GM23248 (cell line): ENCODE data around the gene LRRC7. TPM values are rescaled to one million over a fixed set of nuclear protein-coding genes. Genes with fewer than 3 reads are reported as not detected.
A peak's percentile ranks its signal among the peaks of the same experiment; 100 is the strongest.

ENCODE experiments used
- DNase-seq: peaks from one replicate; pipeline ENCODE4 v3.0.0-alpha.2; 2015
- H2AFZ ChIP-seq: fragments of 200-600 bp; sonication (generic); 2 replicates; pipeline ENCODE4 v1.6.1; 2016; ENCODE audit warnings: antibody characterized with exemption
- H3F3A ChIP-seq: fragments of 200-600 bp; sonication (generic); 2 replicates; pipeline ENCODE4 v1.6.1; 2016; ENCODE audit warnings: mild to moderate bottlenecking, antibody characterized with exemption, mixed run types; ENCODE audit not compliant: insufficient read depth
- H3K27ac ChIP-seq: fragments of 200-600 bp; sonication (generic); 2 replicates; pipeline ENCODE4 v1.5.1; 2016; ENCODE audit warnings: mild to moderate bottlenecking
- H3K27me3 ChIP-seq: fragments of 200-600 bp; sonication (generic); replicated peaks from 2 replicates; pipeline ENCODE4 v1.6.1; 2016; ENCODE audit warnings: mild to moderate bottlenecking; ENCODE audit not compliant: insufficient read depth
- H3K36me3 ChIP-seq: fragments of 200-600 bp; sonication (generic); 2 replicates; pipeline ENCODE4 v1.6.1; 2016; ENCODE audit warnings: low read depth, mild to moderate bottlenecking
- H3K4me1 ChIP-seq: fragments of 200-600 bp; sonication (generic); 2 replicates; pipeline ENCODE4 v1.6.1; 2016; ENCODE audit warnings: mild to moderate bottlenecking; ENCODE audit not compliant: insufficient read depth
- H3K4me2 ChIP-seq: fragments of 200-600 bp; sonication (generic); one replicate; pipeline ENCODE4 v1.6.1; 2016; ENCODE audit warnings: mild to moderate bottlenecking; ENCODE audit not compliant: unreplicated experiment
- H3K4me3 ChIP-seq: fragments of 200-600 bp; sonication (generic); 2 replicates; pipeline ENCODE4 v1.5.1; 2016; ENCODE audit warnings: mild to moderate bottlenecking
- H3K79me2 ChIP-seq: fragments of 200-600 bp; sonication (generic); 2 replicates; pipeline ENCODE4 v1.6.1; 2016; ENCODE audit warnings: mild to moderate bottlenecking; ENCODE audit not compliant: insufficient read depth
- H3K9ac ChIP-seq: fragments of 200-600 bp; sonication (generic); 2 replicates; pipeline ENCODE4 v1.6.1; 2016; ENCODE audit warnings: mild to moderate bottlenecking
- H3K9me2 ChIP-seq: fragments of 200-600 bp; sonication (generic); 2 replicates; pipeline ENCODE4 v1.6.1; 2016; ENCODE audit warnings: mixed run types, mild to moderate bottlenecking, moderate library complexity; ENCODE audit not compliant: insufficient read depth
- H3K9me3 ChIP-seq: fragments of 200-600 bp; sonication (generic); one replicate; pipeline ENCODE4 v1.6.1; 2017; ENCODE audit warnings: low read depth
- H4K20me1 ChIP-seq: fragments of 200-600 bp; sonication (generic); 2 replicates; pipeline ENCODE4 v1.6.0; 2016; ENCODE audit not compliant: insufficient read depth
- EZH2 ChIP-seq: fragments of 200-600 bp; sonication (generic); IDR thresholded peaks from 2 replicates; pipeline ENCODE4 v1.6.1; 2018; ENCODE audit warnings: antibody characterized with exemption, mild to moderate bottlenecking; ENCODE audit not compliant: insufficient read depth, poor library complexity, severe bottlenecking
- EZH2phosphoT487 ChIP-seq: fragments of 200-600 bp; sonication (generic); IDR thresholded peaks from 2 replicates; pipeline ENCODE4 v1.6.1; 2018; ENCODE audit warnings: antibody characterized with exemption, moderate library complexity, mild to moderate bottlenecking, low read depth; ENCODE audit not compliant: insufficient read depth
- WGBS, 2 experiments: methylation state at CpG; one replicate each; pipeline ENCODE4 v1.1.6; 2015 to 2017; ENCODE audit warnings: low lambda C conversion rate in 2 of 2, low coverage in 1 of 2; ENCODE audit errors: missing lambda C conversion rate in 2 of 2; 5-methylcytosine and 5-hydroxymethylcytosine counted together
- in situ Hi-C: fragments of 300-500 bp; cut with MboI; formaldehyde crosslinking; loops from 2 replicates; pipeline ENCODE4 v1.15.0; 2020
- polyA plus RNA-seq: library from polyadenylated mRNA; unstranded; fragments of >200 nt; fragmentation: Nextera tagmentation; extraction: Ambion mirVana; gene quantifications from 2 replicates; pipeline ENCODE4 v1.2.1, GENCODE V29; 2016
- total RNA-seq: library from RNA; depleted of rRNA; stranded (reverse); fragments of >200 nt; shearing (Covaris generic); gene quantifications from 2 replicates; pipeline ENCODE4 v1.2.3, GENCODE V29; 2014

Gene LRRC7
- total and polyA plus RNA-seq, 2 experiments from 2014 or later = 0.29 TPM; not detected in 1

DNA sequence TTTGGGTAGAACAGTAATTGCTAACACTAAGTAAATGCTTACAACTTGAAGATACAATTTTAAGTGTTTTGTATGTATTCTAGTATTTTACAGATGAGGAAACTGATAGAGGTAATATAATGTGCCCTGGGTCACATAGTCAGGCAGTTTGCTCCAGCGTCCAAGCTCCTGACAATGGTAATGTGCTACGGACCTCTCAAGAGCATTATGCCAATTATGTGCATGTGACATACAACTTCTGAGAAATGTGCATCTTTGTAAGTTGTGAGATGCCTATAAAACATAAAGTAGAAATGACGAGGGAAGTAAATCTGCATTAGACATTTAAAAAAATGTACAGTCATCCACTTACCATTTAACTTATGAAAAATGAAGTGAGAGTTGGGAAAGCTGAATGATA is 186.8 kb downstream of the LRRC7 start:
- H2AFZ ChIP-seq = no peak overlapping the region
- H3K9me2 ChIP-seq = no peaks in the 10 kb centered on the region
- no peaks in the 10 kb centered on the region for H3K79me2 ChIP-seq
- no peaks in the 10 kb centered on the region; the same call in 1 of the 2 replicates for H3K27me3 ChIP-seq
- in situ Hi-C loops = no loop called here
- no peak for DNase-seq
- no peak overlapping the region for H3K27ac ChIP-seq
- no peak overlapping the region for H3K9ac ChIP-seq
- no peaks in the 10 kb centered on the region for H3K9me3 ChIP-seq
- H3K4me1 ChIP-seq = no peaks in the 10 kb centered on the region
- H3F3A ChIP-seq = no peaks in the 10 kb centered on the region
- H3K4me3 ChIP-seq = no peak overlapping the region
- no peak overlapping the region for H3K4me2 ChIP-seq
- H4K20me1 ChIP-seq = no peaks in the 10 kb centered on the region
- WGBS, 2 experiments = 78 to 84% methylated on average over 3 of the region's 3 CpGs
- TF ChIP-seq EZH2 (no peak), EZH2phosphoT487 (no peak)
- no peaks in the 10 kb centered on the region for H3K36me3 ChIP-seq

DNA sequence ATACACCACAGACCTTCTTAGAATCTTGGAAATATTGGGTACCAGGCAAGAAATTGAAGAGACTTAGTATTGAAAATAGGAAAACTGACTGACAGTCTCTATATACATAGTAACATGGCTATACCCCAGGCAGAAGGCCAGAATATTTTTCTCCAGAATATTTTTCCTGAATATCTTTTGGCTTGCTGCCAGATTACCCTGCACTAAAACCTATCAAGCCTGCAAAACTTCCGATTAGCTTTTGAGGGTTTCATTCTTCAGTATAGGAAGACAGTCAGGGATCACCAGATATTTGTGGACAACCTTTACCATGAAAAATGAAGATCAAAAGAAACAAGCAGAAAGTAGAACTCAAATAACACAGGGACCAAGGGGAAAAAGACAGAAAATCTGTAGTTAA is 187.9 kb downstream of the LRRC7 start:
- no peaks in the 10 kb centered on the region; the same call in 1 of the 2 replicates for H3K27me3 ChIP-seq
- no peaks in the 10 kb centered on the region for H4K20me1 ChIP-seq
- H3K9me2 ChIP-seq = no peaks in the 10 kb centered on the region
- H3K9me3 ChIP-seq = no peaks in the 10 kb centered on the region
- no peaks in the 10 kb centered on the region for H3F3A ChIP-seq
- in situ Hi-C loops = no loop called here
- DNase-seq = no peak
- no peaks in the 10 kb centered on the region for H3K79me2 ChIP-seq
- no peak overlapping the region for H3K4me3 ChIP-seq
- no peak for TF ChIP-seq EZH2phosphoT487
- TF ChIP-seq EZH2 = no peak
- no peaks in the 10 kb centered on the region for H3K36me3 ChIP-seq
- no peak overlapping the region for H2AFZ ChIP-seq
- WGBS, 2 experiments = 42% methylated on average over 1 of the region's 1 CpG
- H3K27ac ChIP-seq = no peak overlapping the region
- H3K9ac ChIP-seq = no peak overlapping the region
- H3K4me1 ChIP-seq = no peaks in the 10 kb centered on the region
- no peak overlapping the region for H3K4me2 ChIP-seq

DNA sequence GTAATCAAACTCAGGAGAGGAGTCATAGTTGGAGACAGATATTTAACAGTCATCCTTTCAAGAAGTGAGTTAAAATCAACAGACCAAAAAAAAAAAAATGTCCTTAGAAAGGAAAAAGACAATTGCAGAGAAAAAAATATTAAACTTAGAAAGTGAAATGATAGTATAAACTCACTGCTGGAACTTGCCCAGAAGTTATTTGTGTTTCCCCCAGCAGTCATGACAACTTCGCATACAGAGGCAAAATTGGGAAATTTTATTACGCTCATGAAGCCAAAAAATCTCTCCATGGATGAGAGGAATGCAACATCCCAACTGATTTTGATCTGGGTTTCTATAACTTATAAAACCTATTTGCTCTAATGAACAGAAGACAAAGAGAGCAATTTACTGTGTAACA is 198.2 kb downstream of the LRRC7 start:
- Histone ChIP-seq H3K36me3 (no peaks in the 10 kb centered on the region), H3K27ac (no peak overlapping the region), H3K27me3 (no peaks in the 10 kb centered on the region), H3K4me2 (no peak overlapping the region), H3F3A (no peaks in the 10 kb centered on the region), H3K9ac (no peak overlapping the region), H3K79me2 (no peaks in the 10 kb centered on the region), H3K4me3 (no peak overlapping the region), H3K9me2 (no peaks in the 10 kb centered on the region), H4K20me1 (no peaks in the 10 kb centered on the region), H2AFZ (no peak overlapping the region), H3K4me1 (peaks cover 9% of the 10 kb centered on the region; the same call in 1 of the 2 replicates), H3K9me3 (no peaks in the 10 kb centered on the region)
- DNase-seq = peak; percentile 51
- 15 to 21% methylated on average over 2 of the region's 2 CpGs for WGBS, 2 experiments
- in situ Hi-C loops = no loop called here
- TF ChIP-seq EZH2phosphoT487 = no peak
- TF ChIP-seq EZH2 = no peak

GRCh38 chr1:69766431-69767180 is 198.9 kb downstream of the LRRC7 start:
- in situ Hi-C loops = no loop called here
- Histone ChIP-seq H4K20me1 (no peaks in the 10 kb centered on the region), H3K4me1 (peaks cover 9% of the 10 kb centered on the region; the same call in 1 of the 2 replicates), H2AFZ (0 out of 2 replicates have a peak overlapping the region, but pooled peaks have one; percentile 30), H3F3A (no peaks in the 10 kb centered on the region), H3K4me2 (peak overlapping the region; percentile 9), H3K27me3 (no peaks in the 10 kb centered on the region), H3K36me3 (no peaks in the 10 kb centered on the region), H3K9me2 (no peaks in the 10 kb centered on the region), H3K9ac (no peak overlapping the region), H3K79me2 (no peaks in the 10 kb centered on the region), H3K27ac (no peak overlapping the region), H3K9me3 (no peaks in the 10 kb centered on the region), H3K4me3 (no peak overlapping the region)
- DNase-seq = peak; percentile 56
- WGBS, 2 experiments = 9 to 13% methylated on average over 7 of the region's 7 CpGs
- TF ChIP-seq EZH2 = no peak
- no peak for TF ChIP-seq EZH2phosphoT487

GRCh38 chr1:69776555-69776954 is 208.8 kb downstream of the LRRC7 start:
- Histone ChIP-seq H3K9me3 (no peaks in the 10 kb centered on the region), H2AFZ (no peak overlapping the region), H3K4me1 (no peaks in the 10 kb centered on the region), H3K27ac (no peak overlapping the region), H3K36me3 (no peaks in the 10 kb centered on the region), H3K4me2 (no peak overlapping the region), H3K4me3 (no peak overlapping the region), H4K20me1 (no peaks in the 10 kb centered on the region), H3K9me2 (no peaks in the 10 kb centered on the region), H3K9ac (no peak overlapping the region), H3K79me2 (no peaks in the 10 kb centered on the region), H3F3A (no peaks in the 10 kb centered on the region), H3K27me3 (no peaks in the 10 kb centered on the region)
- WGBS, 2 experiments = 80 to 94% methylated on average over 1 of the region's 1 CpG
- DNase-seq = no peak
- in situ Hi-C loops = no loop called here
- TF ChIP-seq EZH2 = no peak
- TF ChIP-seq EZH2phosphoT487 = no peak
